ENCODE results near the gene GPX5.

DNA sequence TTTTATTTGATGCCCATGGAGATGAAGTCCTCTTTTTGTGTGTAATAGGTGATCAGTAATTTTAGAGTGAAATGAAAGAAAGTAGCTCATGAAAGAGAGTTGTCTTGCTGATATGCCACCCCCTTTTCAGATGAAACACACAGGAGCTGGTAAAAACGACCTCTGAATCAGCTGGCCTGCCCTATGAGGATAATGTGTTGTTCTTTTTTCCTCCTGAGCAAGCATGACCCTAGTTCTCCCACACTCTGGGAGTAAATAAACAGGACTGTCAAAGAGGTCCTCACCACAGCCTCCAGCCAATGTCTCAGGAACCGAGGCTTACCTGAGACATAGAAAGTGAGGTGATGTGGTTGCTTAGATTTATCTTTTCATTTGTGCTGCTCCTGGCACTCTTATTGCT is 29.5 kb downstream of the GPX5 start:
- no peak for TF ChIP-seq SIN3A (IDR thresholded peaks at IDR 0.05; ENCODE audit: borderline replicate concordance, insufficient read depth, low read length)
- TF ChIP-seq, protein P1, sequence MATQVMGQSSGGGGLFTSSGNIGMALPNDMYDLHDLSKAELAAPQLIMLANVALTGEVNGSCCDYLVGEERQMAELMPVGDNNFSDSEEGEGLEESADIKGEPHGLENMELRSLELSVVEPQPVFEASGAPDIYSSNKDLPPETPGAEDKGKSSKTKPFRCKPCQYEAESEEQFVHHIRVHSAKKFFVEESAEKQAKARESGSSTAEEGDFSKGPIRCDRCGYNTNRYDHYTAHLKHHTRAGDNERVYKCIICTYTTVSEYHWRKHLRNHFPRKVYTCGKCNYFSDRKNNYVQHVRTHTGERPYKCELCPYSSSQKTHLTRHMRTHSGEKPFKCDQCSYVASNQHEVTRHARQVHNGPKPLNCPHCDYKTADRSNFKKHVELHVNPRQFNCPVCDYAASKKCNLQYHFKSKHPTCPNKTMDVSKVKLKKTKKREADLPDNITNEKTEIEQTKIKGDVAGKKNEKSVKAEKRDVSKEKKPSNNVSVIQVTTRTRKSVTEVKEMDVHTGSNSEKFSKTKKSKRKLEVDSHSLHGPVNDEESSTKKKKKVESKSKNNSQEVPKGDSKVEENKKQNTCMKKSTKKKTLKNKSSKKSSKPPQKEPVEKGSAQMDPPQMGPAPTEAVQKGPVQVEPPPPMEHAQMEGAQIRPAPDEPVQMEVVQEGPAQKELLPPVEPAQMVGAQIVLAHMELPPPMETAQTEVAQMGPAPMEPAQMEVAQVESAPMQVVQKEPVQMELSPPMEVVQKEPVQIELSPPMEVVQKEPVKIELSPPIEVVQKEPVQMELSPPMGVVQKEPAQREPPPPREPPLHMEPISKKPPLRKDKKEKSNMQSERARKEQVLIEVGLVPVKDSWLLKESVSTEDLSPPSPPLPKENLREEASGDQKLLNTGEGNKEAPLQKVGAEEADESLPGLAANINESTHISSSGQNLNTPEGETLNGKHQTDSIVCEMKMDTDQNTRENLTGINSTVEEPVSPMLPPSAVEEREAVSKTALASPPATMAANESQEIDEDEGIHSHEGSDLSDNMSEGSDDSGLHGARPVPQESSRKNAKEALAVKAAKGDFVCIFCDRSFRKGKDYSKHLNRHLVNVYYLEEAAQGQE (IDR thresholded peaks at IDR 0.05; ENCODE audit: insufficient read depth in 1 of 2, low read depth in 2 of 2, low read length in 2 of 2), result no peak

All from PFSK-1 (cell line).